K562 (cell line): ENCODE measurements around the gene CCDC93. TPM values are rescaled to one million over a fixed set of nuclear protein-coding genes. Genes with fewer than 3 reads are reported as not detected.

Source experiments
- ATAC-seq: fragments of 200-7000 bp; cut with Tn5 transposase; 3 replicates; pipeline ENCODE4 v1.9.1; 2020; ENCODE audit warnings: moderate library complexity
- BruUV-seq: library from RNA; stranded (reverse); fragments of 400-500 nt; replicated peaks from 2 replicates; lab custom pipeline; 2021; lab: Mats Ljungman, UMichigan
- CTCF ChIA-PET: fragments of 300-600 bp; formaldehyde crosslinking; extraction: SDS; loops from one replicate; lab custom pipeline; 2021; ENCODE audit warnings: low intra/inter-chr PET ratio; lab: Yijun Ruan, JAX
- POLR2A ChIA-PET: fragments of 300-600, 350-650 bp; sonication (Branson Sonifier 250); formaldehyde crosslinking; extraction: SDS; loops from one replicate; lab custom pipeline; 2021; ENCODE audit warnings: antibody characterized with exemption, inconsistent platforms; lab: Yijun Ruan, JAX
- DNase-seq, 4 experiments: peaks; one replicate each; pipeline versions ENCODE4 v3.0.0 to v3.0.0-alpha.2; 2011 to 2018; ENCODE audit warnings: low spot score in 3 of 4, mixed read lengths in 3 of 4; ENCODE audit errors: extremely low read depth in 1 of 4
- FAIRE-seq: peaks from 2 replicates; lab custom pipeline; 2011; peaks lifted over from hg19 to GRCh38; lab: Jason Lieb, UNC
- H2AFZ ChIP-seq: 2 replicates; pipeline ENCODE4 v1.6.0; 2011; ENCODE audit warnings: low read depth, low read length, control low read depth, inconsistent platforms
- H3K27ac ChIP-seq: fragments of 200-600 bp; 3 replicates; pipeline ENCODE4 v1.8.0; 2011; ENCODE audit warnings: low read depth, mild to moderate bottlenecking, control low read depth, inconsistent platforms, low read length, moderate library complexity, mixed read lengths; ENCODE audit errors: extremely low read depth
- H3K27me3 ChIP-seq, 2 experiments: fragments of 300-600 bp in 1 of 2; 2 replicates in 1 of 2; 3 replicates in 1 of 2; pipeline versions ENCODE4 v1.6.0 to v1.8.0; 2011; ENCODE audit warnings: inconsistent platforms in 2 of 2, low read length in 2 of 2, mild to moderate bottlenecking in 1 of 2, mixed read lengths in 1 of 2, moderate library complexity in 1 of 2; ENCODE audit not compliant: control insufficient read depth in 2 of 2, insufficient read depth in 2 of 2
- H3K36me3 ChIP-seq: fragments of 300-600 bp; 3 replicates; pipeline ENCODE4 v1.8.0; 2011; ENCODE audit warnings: mild to moderate bottlenecking, low read length, inconsistent platforms; ENCODE audit not compliant: control insufficient read depth, insufficient read depth
- H3K4me1 ChIP-seq, 2 experiments: fragments of 200-600 bp in 1 of 2; replicated peaks in 1 of 2; 2 replicates in 1 of 2; 3 replicates in 1 of 2; pipeline versions ENCODE4 v1.5.1 to v1.8.0; 2011; ENCODE audit warnings: inconsistent platforms in 2 of 2, low read length in 2 of 2, mild to moderate bottlenecking in 1 of 2, mixed read lengths in 1 of 2, moderate library complexity in 1 of 2; ENCODE audit not compliant: control insufficient read depth in 2 of 2, insufficient read depth in 2 of 2
- H3K4me2 ChIP-seq: 2 replicates; pipeline ENCODE4 v1.6.1; 2011; ENCODE audit warnings: low read length, control low read depth, inconsistent platforms, mixed read lengths; ENCODE audit not compliant: insufficient read depth
- H3K4me3 ChIP-seq: fragments of 200-600 bp; sonication (generic), shearing (Covaris generic); 2 replicates; pipeline ENCODE4 v1.5.1; 2016; ENCODE audit warnings: control low read depth, inconsistent platforms
- H3K79me2 ChIP-seq: fragments of 200-600 bp; 3 replicates; pipeline ENCODE4 v1.8.0; 2011; ENCODE audit warnings: low read length, inconsistent platforms; ENCODE audit not compliant: control insufficient read depth, insufficient read depth
- H3K9ac ChIP-seq, 2 experiments: 2 replicates each; pipeline versions ENCODE4 v1.6.0 to v1.6.1; 2011; ENCODE audit warnings: low read depth in 2 of 2, low read length in 2 of 2, control low read depth in 1 of 2, inconsistent platforms in 1 of 2, mild to moderate bottlenecking in 1 of 2, mixed read lengths in 1 of 2; ENCODE audit not compliant: insufficient read depth in 1 of 2
- H3K9me1 ChIP-seq: one replicate; pipeline ENCODE4 v1.6.0; 2011; ENCODE audit warnings: inconsistent platforms, mild to moderate bottlenecking, low read length, moderate library complexity; ENCODE audit not compliant: control insufficient read depth, insufficient read depth
- H3K9me3 ChIP-seq: replicated peaks from 2 replicates; pipeline ENCODE4 v1.5.1; 2011; ENCODE audit warnings: low read depth, low read length, inconsistent platforms; ENCODE audit not compliant: control insufficient read depth, insufficient read depth
- H4K20me1 ChIP-seq: replicated peaks from 2 replicates; pipeline ENCODE4 v1.6.1; 2011; ENCODE audit warnings: low read length, inconsistent platforms, mixed read lengths; ENCODE audit not compliant: control insufficient read depth, insufficient read depth
- CEBPG ChIP-seq, 3 experiments: fragments of 200-800 bp in 1 of 3; sonication (Bioruptor generic) in 1 of 3; sonication (generic) in 1 of 3; formaldehyde crosslinking in 1 of 3; IDR thresholded peaks in 2 of 3; conservative IDR thresholded peaks in 1 of 3; 2 replicates each; pipeline versions ENCODE4 v1.6.1 to v1.8.0; 2016 to 2022; ENCODE audit warnings: missing compliant biosample characterization in 2 of 3, missing genetic modification characterization in 2 of 3, mild to moderate bottlenecking in 1 of 3, missing genetic modification reagents in 1 of 3
- FOXA1 ChIP-seq: fragments of 450-650 bp; IDR thresholded peaks from 2 replicates; pipeline ENCODE4 v1.6.1; 2016; ENCODE audit warnings: mild to moderate bottlenecking, borderline replicate concordance
- FUS ChIP-seq: fragments of 200-400 bp; formaldehyde crosslinking; optimal IDR thresholded peaks from 2 replicates; pipeline ENCODE3; 2017; ENCODE audit warnings: low read depth, low read length
- GATAD2B ChIP-seq: fragments of 450-650 bp; IDR thresholded peaks from 2 replicates; pipeline ENCODE4 v1.6.1; 2017; ENCODE audit warnings: mild to moderate bottlenecking, borderline replicate concordance
- NELFE ChIP-seq: IDR thresholded peaks from 2 replicates; pipeline ENCODE4 v1.6.1; 2011; ENCODE audit warnings: mild to moderate bottlenecking; ENCODE audit not compliant: insufficient read depth, insufficient read length
- NR2C1 ChIP-seq, 2 experiments: fragments of 450-650 bp; IDR thresholded peaks; 2 replicates each; pipeline ENCODE4 v1.6.1; 2017; ENCODE audit warnings: mild to moderate bottlenecking in 2 of 2, antibody characterized with exemption in 1 of 2, inconsistent platforms in 1 of 2, missing compliant biosample characterization in 1 of 2, missing genetic modification characterization in 1 of 2
- PCBP2 ChIP-seq: fragments of 200-400 bp; formaldehyde crosslinking; IDR thresholded peaks from 2 replicates; pipeline ENCODE4 v1.6.1; 2018; ENCODE audit warnings: low read length, low read depth, mild to moderate bottlenecking, moderate library complexity; ENCODE audit not compliant: poor library complexity, severe bottlenecking
- RBM25 ChIP-seq: fragments of 200-400 bp; formaldehyde crosslinking; IDR thresholded peaks from 2 replicates; pipeline ENCODE4 v1.6.1; 2018; ENCODE audit warnings: low read length, low read depth, moderate library complexity; ENCODE audit not compliant: severe bottlenecking
- TEAD4 ChIP-seq, 2 experiments: sonication (generic) in 1 of 2; formaldehyde crosslinking in 1 of 2; IDR thresholded peaks; 2 replicates each; pipeline versions ENCODE4 v1.6.1 to v1.8.0; 2012 to 2022; ENCODE audit warnings: borderline replicate concordance in 1 of 2, inconsistent platforms in 1 of 2, low read length in 1 of 2, mild to moderate bottlenecking in 1 of 2, missing genetic modification reagents in 1 of 2
- TSC22D4 ChIP-seq: fragments of 450-650 bp; IDR thresholded peaks from 2 replicates; pipeline ENCODE4 v1.6.1; 2016; ENCODE audit warnings: missing genetic modification characterization, missing biosample characterization, control low read depth
- ZBTB34 ChIP-seq: fragments of 250-450 bp; sonication (Bioruptor Pico); IDR thresholded peaks from 2 replicates; pipeline ENCODE4 v1.8.0; 2021; ENCODE audit warnings: mild to moderate bottlenecking, moderate library complexity
- ZBTB5 ChIP-seq: fragments of 450-650 bp; IDR thresholded peaks from 2 replicates; pipeline ENCODE4 v1.6.1; 2017; ENCODE audit warnings: antibody characterized with exemption
- ZFX ChIP-seq: sonication (generic); formaldehyde crosslinking; IDR thresholded peaks from 2 replicates; pipeline ENCODE4 v1.8.0; 2022; ENCODE audit warnings: mild to moderate bottlenecking, missing genetic modification reagents, moderate library complexity
- ZNF444 ChIP-seq: fragments of 250-450 bp; sonication (Bioruptor Pico); IDR thresholded peaks from 2 replicates; pipeline ENCODE4 v1.4.0; 2020; ENCODE audit warnings: mild to moderate bottlenecking, moderate library complexity
- ZNF75A ChIP-seq: fragments of 450-650 bp; formaldehyde crosslinking; IDR thresholded peaks from 2 replicates; pipeline ENCODE4 v1.4.0; 2020; ENCODE audit warnings: mild to moderate bottlenecking
- ZNF785 ChIP-seq: fragments of 250-450 bp; sonication (Bioruptor Pico); IDR thresholded peaks from 2 replicates; pipeline ENCODE4 v1.4.0; 2020; ENCODE audit warnings: mild to moderate bottlenecking
- WGBS: fragments of 100-300 bp; shearing (Covaris generic); methylation state at CpG from one replicate; pipeline ENCODE4 v1.1.6; 2016; ENCODE audit warnings: low coverage, mixed read lengths; ENCODE audit not compliant: insufficient coverage; ENCODE audit errors: missing lambda C conversion rate; 5-methylcytosine and 5-hydroxymethylcytosine counted together
- in situ Hi-C: fragments of 300-500 bp; cut with MboI; formaldehyde crosslinking; loops from 4 replicates; pipeline ENCODE4 v1.15.0; 2018; ENCODE audit warnings: inconsistent platforms, mixed read lengths
- intact Hi-C: fragments of 100-400 bp; cut with micrococcal nuclease; formaldehyde crosslinking; loops from 2 replicates; pipeline ENCODE4 v1.14.2; 2022
- polyA plus RNA-seq, 8 experiments: library from polyadenylated mRNA; depleted of rRNA in 4 of 8; stranded (reverse) in 5 of 8; unstranded in 3 of 8; fragments of >200 nt; fragmentation: Nextera tagmentation in 2 of 8; fragmentation: Illumina TruSeq in 1 of 8; extraction: Ambion mirVana in 2 of 8; extraction: Trizol in 1 of 8; gene quantifications; 2 replicates each; pipeline versions ENCODE4 v1.2.1 to v1.2.3, GENCODE V29; 2011 to 2014; ENCODE audit warnings: inconsistent platforms in 1 of 8, missing spikeins in 1 of 8
- total RNA-seq, 7 experiments: library from RNA; depleted of rRNA in 6 of 7; stranded (reverse); fragments of >200 nt in 6 of 7; fragmentation: Illumina TruSeq in 2 of 7; extraction: Trizol in 2 of 7; gene quantifications; 2 replicates each; pipeline versions ENCODE4 v1.2.1 to v1.2.3, GENCODE V29; 2011 to 2021; ENCODE audit warnings: low replicate concordance in 1 of 7

CCDC93 gene
- total and polyA plus RNA-seq, 9 of the 15 experiments (the other 6 are each of a cell fraction or from before 2014, with no cell fraction given) = 3.3 to 19.3 (median 12.4) TPM

- Histone ChIP-seq H3K9me1 (no peaks in the 10 kb centered on the region), H4K20me1 (no peaks in the 10 kb centered on the region), H3K79me2 (no peaks in the 10 kb centered on the region), H3K9me3 (no peaks in the 10 kb centered on the region), H2AFZ (no peak overlapping the region), H3K4me3 (no peak overlapping the region), H3K36me3 (no peaks in the 10 kb centered on the region), H3K27me3 (peaks cover 3 to 10% of the 10 kb centered on the region in 2 experiments; a peak in 2 of 5 replicates), H3K4me1 (no peaks in the 10 kb centered on the region), H3K9ac (no peak overlapping the region), H3K4me2 (no peak overlapping the region), H3K27ac (no peak overlapping the region)
- no peak for DNase-seq
- no peak for ATAC-seq
- ChIA-PET POLR2A (no interaction called here), CTCF (no interaction called here)
- intact Hi-C loops = loop anchor here (5.0 kb wide), 1 partner anchor 157 kb away; no protein-coding TSS in a partner anchor
- 0% methylated on average over 1 of the region's 1 CpG for WGBS
- in situ Hi-C loops = no loop called here
- no TSS peak for BruUV-seq
- FAIRE-seq = no peak
- TF ChIP-seq GATAD2B (no peak), ZBTB5 (no peak), FUS (no peak), PCBP2 (no peak), NR2C1 (IDR thresholded peaks at IDR 0.05) (no peak), NR2C1 (tag; IDR thresholded peaks at IDR 0.05) (no peak), ZNF444 (CRISPR knock-in tag) (no peak), CEBPG (CRISPR knock-in tag; IDR thresholded peaks at IDR 0.05) (no peak), CEBPG (tag; conservative IDR thresholded peaks at IDR 0.05 in 1 of 2, IDR thresholded peaks at IDR 0.05 in 1 of 2) (no peak), RBM25 (no peak), ZBTB34 (no peak), FOXA1 (no peak), ZNF785 (CRISPR knock-in tag) (no peak), TSC22D4 (tag) (no peak), TEAD4 (IDR thresholded peaks at IDR 0.05; ENCODE audit: low read length) (no peak), TEAD4 (CRISPR knock-in tag; IDR thresholded peaks at IDR 0.05; ENCODE audit: borderline replicate concordance) (no peak), NELFE (no peak), ZFX (CRISPR knock-in tag) (no peak), ZNF75A (CRISPR knock-in tag) (no peak)
These were observed 31.4 kb upstream of the CCDC93 start for GRCh38 chr2:118045286-118045685.
